ENCODE measurements around the gene MFRP. TPM values are rescaled to one million over a fixed set of nuclear protein-coding genes. Genes with fewer than 3 reads are reported as not detected.
A peak's percentile ranks its signal among the peaks of the same experiment; 100 is the strongest.

MFRP gene
- total RNA-seq, 2 donors from 2014 or later: not detected

GRCh38 chr11:119359365-119360214 is 13.1 kb upstream of the MFRP start:
- ATAC-seq (no peak), DNase-seq (ENCODE audit: low spot score) (no peak)
- H3K4me3 Mint-ChIP-seq: no peak overlapping the region
- no peaks in the 10 kb centered on the region for H3K36me3 Mint-ChIP-seq
- peaks cover 11 to 19% of the 10 kb centered on the region in 2 donors for H3K4me1 Mint-ChIP-seq (ENCODE audit: low read depth in 2 of 2)
- H3K27ac Mint-ChIP-seq: no peak overlapping the region
- peaks cover 51 to 53% of the 10 kb centered on the region in 2 donors for H3K27me3 Mint-ChIP-seq
- H3K9me3 Mint-ChIP-seq: peaks cover 2% of the 10 kb centered on the region

DNA sequence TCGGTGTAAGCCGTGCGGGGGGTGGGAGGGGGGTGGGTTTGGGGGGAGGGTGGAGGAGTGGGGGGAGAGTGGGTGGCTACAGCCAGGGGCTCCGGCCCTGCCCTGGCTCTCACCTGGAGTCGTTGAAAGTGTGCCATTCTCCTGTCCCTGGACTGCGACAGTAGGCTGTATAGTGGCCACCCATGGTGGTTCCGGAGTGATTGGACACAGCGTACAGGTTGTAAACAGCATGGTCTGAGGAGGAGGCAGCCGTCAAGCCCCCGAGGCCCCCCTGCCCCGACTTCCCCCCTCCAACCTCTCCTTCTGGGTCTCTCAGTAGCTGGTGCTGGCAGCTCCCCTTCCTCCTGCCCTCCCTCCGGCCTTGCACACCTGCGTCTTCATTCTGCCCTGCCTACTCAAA is 10.6 kb upstream of the MFRP start:
- Mint-ChIP-seq H3K27ac (no peak overlapping the region), H3K9me3 (no peaks in the 10 kb centered on the region), H3K27me3 (peaks cover 43 to 49% of the 10 kb centered on the region in 2 donors), H3K36me3 (no peaks in the 10 kb centered on the region), H3K4me1 (ENCODE audit: low read depth in 2 of 2) (peaks cover 8 to 16% of the 10 kb centered on the region in 2 donors), H3K4me3 (peak overlapping the region; percentile 91)
- DNase-seq (ENCODE audit: low spot score) (no peak), ATAC-seq (no peak)

- ATAC-seq (peak; percentile 84 to 88), DNase-seq (ENCODE audit: low spot score) (peak; percentile 75)
- Mint-ChIP-seq H3K4me3 (peak overlapping the region; percentile 91), H3K27ac (peak overlapping the region in 1 of 2 donors; percentile 28), H3K9me3 (no peaks in the 10 kb centered on the region), H3K36me3 (no peaks in the 10 kb centered on the region), H3K4me1 (ENCODE audit: low read depth in 2 of 2) (peaks cover 9 to 16% of the 10 kb centered on the region in 2 donors), H3K27me3 (peaks cover 46 to 53% of the 10 kb centered on the region in 2 donors)
These were observed 10.0 kb upstream of the MFRP start for GRCh38 chr11:119356349-119357031.

DNA sequence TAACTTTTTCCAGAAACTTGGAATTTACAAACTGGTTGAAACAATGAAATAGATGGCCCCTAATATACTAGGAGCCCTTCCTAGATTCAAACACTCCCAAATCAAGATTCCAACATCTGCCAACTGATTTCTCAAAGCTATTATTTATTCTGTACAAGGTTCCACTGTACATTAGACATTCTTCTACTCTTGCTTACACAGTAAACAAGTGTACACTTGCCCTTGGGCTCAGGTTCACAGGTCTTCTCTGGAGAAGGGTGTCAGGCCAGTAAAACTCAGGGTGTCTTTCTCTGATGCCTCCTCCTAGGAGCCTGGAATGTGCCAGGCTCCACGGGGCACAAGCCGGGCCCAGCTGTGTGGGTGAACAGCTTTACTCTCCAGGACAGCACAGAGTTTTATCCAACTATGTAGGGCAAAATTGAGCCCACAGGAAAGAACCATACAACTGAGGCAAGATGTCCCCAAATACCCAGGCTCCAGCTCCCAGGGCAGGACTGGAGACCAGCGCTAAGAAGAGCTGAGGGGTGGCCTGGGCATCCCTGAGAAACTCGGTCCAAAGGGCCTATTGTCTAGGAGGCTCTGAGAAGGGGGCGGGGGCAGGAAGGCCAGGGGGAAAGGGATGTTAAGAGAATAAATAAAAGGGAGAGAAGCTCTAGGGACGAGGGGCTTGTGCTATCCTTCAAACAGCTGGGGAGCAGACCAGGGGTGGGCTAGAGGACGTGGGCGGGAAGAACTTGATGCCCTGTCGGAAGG is 8.8 kb upstream of the MFRP start:
- Mint-ChIP-seq H3K27me3 (peaks cover 45 to 61% of the 10 kb centered on the region in 2 donors), H3K4me3 (no peak overlapping the region), H3K4me1 (ENCODE audit: low read depth in 2 of 2) (peaks cover 12 to 16% of the 10 kb centered on the region in 2 donors), H3K9me3 (no peaks in the 10 kb centered on the region), H3K27ac (no peak overlapping the region), H3K36me3 (no peaks in the 10 kb centered on the region)
- no peak for ATAC-seq
- DNase-seq (ENCODE audit: low spot score): no peak

DNA sequence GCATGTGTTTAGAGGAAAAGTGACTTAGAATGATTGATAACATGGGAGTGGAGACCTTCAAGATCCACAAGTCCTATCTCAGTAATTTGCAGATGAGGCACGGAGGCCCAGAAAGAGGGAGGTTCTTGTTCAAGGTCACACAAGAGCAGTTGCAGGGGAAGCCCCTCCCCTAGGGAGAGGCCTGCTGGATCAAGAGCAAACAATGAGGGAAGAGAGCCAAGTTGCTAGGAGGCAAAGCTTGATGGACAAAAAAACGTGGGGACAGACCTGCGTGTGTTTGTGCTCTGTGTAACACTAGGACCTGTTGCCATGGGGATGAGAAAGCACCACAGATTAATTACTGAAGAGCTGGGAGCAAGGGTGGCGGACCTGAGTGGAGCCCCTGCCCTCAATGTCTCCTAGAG is 6.4 kb upstream of the MFRP start:
- H3K4me3 Mint-ChIP-seq: no peak overlapping the region
- ATAC-seq (no peak), DNase-seq (ENCODE audit: low spot score) (no peak)
- no peaks in the 10 kb centered on the region for H3K9me3 Mint-ChIP-seq
- no peaks in the 10 kb centered on the region for H3K36me3 Mint-ChIP-seq
- peaks cover 15 to 16% of the 10 kb centered on the region in 2 donors for H3K4me1 Mint-ChIP-seq (ENCODE audit: low read depth in 2 of 2)
- no peak overlapping the region for H3K27ac Mint-ChIP-seq
- peaks cover 37 to 51% of the 10 kb centered on the region in 2 donors for H3K27me3 Mint-ChIP-seq

GRCh38 chr11:119351232-119351631 is 4.7 kb upstream of the MFRP start:
- H3K4me3 Mint-ChIP-seq: no peak overlapping the region
- H3K27me3 Mint-ChIP-seq: peaks cover 35 to 40% of the 10 kb centered on the region in 2 donors
- H3K27ac Mint-ChIP-seq: no peak overlapping the region
- DNase-seq (ENCODE audit: low spot score) (no peak), ATAC-seq (no peak)
- no peaks in the 10 kb centered on the region for H3K36me3 Mint-ChIP-seq
- peaks cover 3 to 7% of the 10 kb centered on the region in 2 donors for H3K4me1 Mint-ChIP-seq (ENCODE audit: low read depth in 2 of 2)
- H3K9me3 Mint-ChIP-seq: no peaks in the 10 kb centered on the region

GRCh38 chr11:119350302-119350701 is 3.8 kb upstream of the MFRP start:
- DNase-seq (ENCODE audit: low spot score) (no peak), ATAC-seq (no peak)
- Mint-ChIP-seq H3K27me3 (peaks cover 29 to 37% of the 10 kb centered on the region in 2 donors), H3K9me3 (no peaks in the 10 kb centered on the region), H3K4me3 (no peak overlapping the region), H3K27ac (peak overlapping the region in 1 of 2 donors; percentile 57), H3K4me1 (ENCODE audit: low read depth in 2 of 2) (peaks cover 0 to 7% of the 10 kb centered on the region in 2 donors), H3K36me3 (no peaks in the 10 kb centered on the region)

- no peaks in the 10 kb centered on the region for H3K9me3 Mint-ChIP-seq
- no peaks in the 10 kb centered on the region for H3K36me3 Mint-ChIP-seq
- peaks cover 31 to 33% of the 10 kb centered on the region in 2 donors for H3K27me3 Mint-ChIP-seq
- H3K4me3 Mint-ChIP-seq: no peak overlapping the region
- ATAC-seq: no peak
- no peak for DNase-seq (ENCODE audit: low spot score)
- H3K27ac Mint-ChIP-seq: no peak overlapping the region
- H3K4me1 Mint-ChIP-seq (ENCODE audit: low read depth in 2 of 2): peaks cover 0 to 7% of the 10 kb centered on the region in 2 donors
These were observed 1.6 kb upstream of the MFRP start for GRCh38 chr11:119347940-119348605.

GRCh38 chr11:119347242-119347641 is 737 bp upstream of the MFRP start:
- H3K4me1 Mint-ChIP-seq (ENCODE audit: low read depth in 2 of 2): peaks cover 0 to 7% of the 10 kb centered on the region in 2 donors
- DNase-seq (ENCODE audit: low spot score): no peak
- no peak for ATAC-seq
- no peak overlapping the region for H3K4me3 Mint-ChIP-seq
- H3K9me3 Mint-ChIP-seq: no peaks in the 10 kb centered on the region
- no peaks in the 10 kb centered on the region for H3K36me3 Mint-ChIP-seq
- H3K27me3 Mint-ChIP-seq: peaks cover 28 to 32% of the 10 kb centered on the region in 2 donors
- H3K27ac Mint-ChIP-seq: no peak overlapping the region

DNA sequence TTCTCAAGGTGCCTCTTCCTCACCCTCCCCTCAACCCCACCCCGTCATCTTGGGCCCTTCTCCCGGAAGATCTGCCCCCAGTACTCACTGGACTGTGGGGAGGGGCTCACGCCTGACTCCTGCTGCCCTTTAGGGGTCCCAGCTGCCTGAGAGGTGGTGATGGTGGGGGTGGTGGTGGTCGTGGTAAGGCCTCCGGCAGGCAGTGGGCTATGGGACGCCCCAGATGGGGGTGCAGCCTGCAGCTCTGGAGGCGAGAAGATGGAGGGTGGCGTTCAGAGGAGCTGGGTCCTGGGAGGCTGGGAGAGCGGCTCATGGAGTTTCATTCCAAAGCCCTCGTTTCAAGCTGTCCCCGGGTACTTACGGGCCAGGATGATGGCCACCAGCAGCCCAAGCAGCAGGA is 820 bp downstream of the MFRP start:
- no peaks in the 10 kb centered on the region for H3K36me3 Mint-ChIP-seq
- peaks cover 24% of the 10 kb centered on the region in 2 donors for H3K27me3 Mint-ChIP-seq

GRCh38 chr11:119344291-119345010 is 2.1 kb downstream of the MFRP start:
- Mint-ChIP-seq H3K4me1 (ENCODE audit: low read depth in 2 of 2) (peaks cover 4 to 5% of the 10 kb centered on the region in 2 donors), H3K27ac (no peak overlapping the region), H3K9me3 (no peaks in the 10 kb centered on the region), H3K27me3 (peaks cover 21 to 26% of the 10 kb centered on the region in 2 donors), H3K4me3 (no peak overlapping the region), H3K36me3 (no peaks in the 10 kb centered on the region)
- ATAC-seq (no peak), DNase-seq (ENCODE audit: low spot score) (no peak)

More for the DNA sequence above, 820 bp downstream of the MFRP start:
- DNase-seq (ENCODE audit: low spot score) (no peak), ATAC-seq (no peak)
- H3K4me3 Mint-ChIP-seq: no peak overlapping the region
- H3K27ac Mint-ChIP-seq: no peak overlapping the region
- no peaks in the 10 kb centered on the region for H3K9me3 Mint-ChIP-seq
- H3K4me1 Mint-ChIP-seq (ENCODE audit: low read depth in 2 of 2): peaks cover 5 to 7% of the 10 kb centered on the region in 2 donors

DNA sequence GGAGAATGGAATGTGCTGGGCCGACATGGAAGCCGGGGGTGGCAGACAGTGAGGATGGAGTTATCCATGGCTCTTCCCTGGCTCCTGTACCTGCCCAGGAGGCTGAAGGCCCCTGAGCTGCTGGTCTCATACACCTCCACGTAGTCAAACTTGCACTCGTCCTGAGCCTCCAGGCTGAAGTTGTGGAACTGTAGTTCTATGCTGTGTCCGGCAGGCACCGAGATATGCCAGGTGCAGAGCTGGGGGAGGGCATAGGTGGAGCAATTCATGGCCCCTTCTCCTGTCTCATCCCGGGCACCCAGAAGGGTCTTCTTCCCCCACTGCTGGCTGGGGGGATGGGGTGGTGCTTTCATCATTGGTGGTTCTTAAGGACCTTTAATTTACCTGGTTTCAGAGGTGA is 2.8 kb downstream of the MFRP start:
- no peak overlapping the region for H3K27ac Mint-ChIP-seq
- peaks cover 26 to 27% of the 10 kb centered on the region in 2 donors for H3K27me3 Mint-ChIP-seq
- no peaks in the 10 kb centered on the region for H3K9me3 Mint-ChIP-seq
- DNase-seq (ENCODE audit: low spot score) (no peak), ATAC-seq (no peak)
- H3K4me3 Mint-ChIP-seq: no peak overlapping the region
- no peaks in the 10 kb centered on the region for H3K36me3 Mint-ChIP-seq
- H3K4me1 Mint-ChIP-seq (ENCODE audit: low read depth in 2 of 2): peaks cover 5 to 6% of the 10 kb centered on the region in 2 donors
